Upper lobe of right lung (tissue), 1 donor: ENCODE results near the gene GRIA4. TPM values are rescaled to one million over a fixed set of nuclear protein-coding genes. Genes with fewer than 3 reads are reported as not detected.

Experiments used
- ATAC-seq: fragments of 200-7000 bp; cut with Tn5 transposase; one replicate; pipeline ENCODE4 v1.9.1; 2020; ENCODE audit warnings: mild to moderate bottlenecking, moderate library complexity
- DNase-seq: peaks from one replicate; pipeline ENCODE4 v3.0.0-alpha.2; 2020
- H3K27ac ChIP-seq: fragments of 200-600 bp; one replicate; pipeline ENCODE4 v1.8.0; 2022
- H3K27me3 ChIP-seq: fragments of 200-600 bp; one replicate; pipeline ENCODE4 v1.8.0; 2022; ENCODE audit warnings: mild to moderate bottlenecking
- H3K36me3 ChIP-seq: fragments of 200-600 bp; one replicate; pipeline ENCODE4 v1.8.0; 2022
- H3K4me1 ChIP-seq: fragments of 200-600 bp; one replicate; pipeline ENCODE4 v1.8.0; 2022
- H3K4me3 ChIP-seq: fragments of 200-600 bp; one replicate; pipeline ENCODE4 v1.8.0; 2022; ENCODE audit warnings: mild to moderate bottlenecking
- H3K9me3 ChIP-seq: fragments of 200-600 bp; one replicate; pipeline ENCODE4 v1.8.0; 2022
- CTCF ChIP-seq: fragments of 200-600 bp; IDR thresholded peaks from one replicate; pipeline ENCODE4 v1.8.0; 2022; ENCODE audit warnings: antibody characterized with exemption
- intact Hi-C: fragments of 100-400 bp; cut with DNase I; formaldehyde crosslinking; loops from one replicate; pipeline ENCODE4 v1.11.0; 2022
- total RNA-seq: library from RNA; stranded (reverse); fragmentation: NEBNext Ultra II Directional; extraction: Animal tissue kit (Norgen Biotek cat#: 25700); gene quantifications from one replicate; pipeline ENCODE4 v1.2.1, GENCODE V29; 2021
- donor health status: DM: no; HTN: yes; CAD: no; lungs with severe emphysema.

The GRIA4 gene
- total RNA-seq, 1 donor from 2014 or later = not detected

GRCh38 chr11:105862736-105863367, 253.0 kb downstream of the GRIA4 start:
- Histone ChIP-seq H3K4me1 (no peaks in the 10 kb centered on the region), H3K36me3 (no peaks in the 10 kb centered on the region), H3K27me3 (no peaks in the 10 kb centered on the region), H3K9me3 (no peaks in the 10 kb centered on the region), H3K27ac (no peak overlapping the region), H3K4me3 (no peak overlapping the region)
- TF ChIP-seq CTCF = peak; percentile 74
- intact Hi-C loops = no loop called here
- DNase-seq (no peak), ATAC-seq (peak; percentile 67)

- no peak for TF ChIP-seq CTCF
- no peak for ATAC-seq
Observed at GRCh38 chr11:105863523-105863922, 253.7 kb downstream of the GRIA4 start.

GRCh38 chr11:105867742-105868141, 257.9 kb downstream of the GRIA4 start:
- intact Hi-C loops = no loop called here
- no peaks in the 10 kb centered on the region for H3K27me3 ChIP-seq
- no peak for TF ChIP-seq CTCF
- no peaks in the 10 kb centered on the region for H3K4me1 ChIP-seq
- no peaks in the 10 kb centered on the region for H3K36me3 ChIP-seq
- H3K9me3 ChIP-seq = no peaks in the 10 kb centered on the region
- no peak overlapping the region for H3K27ac ChIP-seq
- DNase-seq = no peak
- H3K4me3 ChIP-seq = no peak overlapping the region
- peak; percentile 48 for ATAC-seq

More at GRCh38 chr11:105863523-105863922, 253.7 kb downstream of the GRIA4 start:
- Histone ChIP-seq H3K36me3 (no peaks in the 10 kb centered on the region), H3K4me3 (no peak overlapping the region), H3K9me3 (no peaks in the 10 kb centered on the region), H3K27me3 (no peaks in the 10 kb centered on the region), H3K4me1 (no peaks in the 10 kb centered on the region), H3K27ac (no peak overlapping the region)
- intact Hi-C loops = no loop called here
- DNase-seq = no peak

GRCh38 chr11:105868762-105869285, 259.0 kb downstream of the GRIA4 start:
- DNase-seq (no peak), ATAC-seq (no peak)
- H3K4me1 ChIP-seq = no peaks in the 10 kb centered on the region
- no peaks in the 10 kb centered on the region for H3K36me3 ChIP-seq
- no peak overlapping the region for H3K4me3 ChIP-seq
- no peaks in the 10 kb centered on the region for H3K27me3 ChIP-seq
- TF ChIP-seq CTCF = no peak
- H3K9me3 ChIP-seq = no peaks in the 10 kb centered on the region
- no peak overlapping the region for H3K27ac ChIP-seq
- intact Hi-C loops = no loop called here

- DNase-seq (no peak), ATAC-seq (no peak)
- no peaks in the 10 kb centered on the region for H3K36me3 ChIP-seq
- TF ChIP-seq CTCF = no peak
- no peaks in the 10 kb centered on the region for H3K27me3 ChIP-seq
- H3K9me3 ChIP-seq = peaks cover 3% of the 10 kb centered on the region
- intact Hi-C loops = no loop called here
- no peaks in the 10 kb centered on the region for H3K4me1 ChIP-seq
- H3K27ac ChIP-seq = no peak overlapping the region
- no peak overlapping the region for H3K4me3 ChIP-seq
Observed at GRCh38 chr11:105870516-105871113, 260.7 kb downstream of the GRIA4 start.
